PC-9 (cell line): Measurements from ENCODE around the gene PDE3B. TPM values are rescaled to one million over a fixed set of nuclear protein-coding genes. Genes with fewer than 3 reads are reported as not detected.

Experiments used
- BruUV-seq: library from RNA; stranded (reverse); fragments of 400-500 nt; replicated peaks from 2 replicates; lab custom pipeline; 2021; lab: Mats Ljungman, UMichigan
- CTCF ChIA-PET: fragments of 300-600 bp; sonication (Branson Sonifier 250); formaldehyde crosslinking; loops from one replicate; lab custom pipeline; 2022; ENCODE audit warnings: antibody characterized with exemption; lab: Charles Lee
- POLR2A ChIA-PET: fragments of 300-600 bp; sonication (Branson Sonifier 250); formaldehyde crosslinking; loops from one replicate; lab custom pipeline; 2022; ENCODE audit warnings: antibody characterized with exemption; ENCODE audit not compliant: unreplicated experiment; lab: Charles Lee
- DNase-seq, 2 experiments: peaks; one replicate each; pipeline versions ENCODE4 v3.0.0 to v3.0.0-alpha.2; 2015 to 2022; ENCODE audit warnings: mixed read lengths in 1 of 2
- H2AFZ ChIP-seq: fragments of 200-600 bp; sonication (generic); 2 replicates; pipeline ENCODE4 v1.8.1; 2017; ENCODE audit warnings: antibody characterized with exemption
- H3F3A ChIP-seq: fragments of 200-600 bp; sonication (generic); 2 replicates; pipeline ENCODE4 v1.8.1; 2017; ENCODE audit warnings: antibody characterized with exemption, mild to moderate bottlenecking, low read depth; ENCODE audit not compliant: insufficient read depth
- H3K27ac ChIP-seq: fragments of 200-600 bp; sonication (generic); 2 replicates; pipeline ENCODE4 v1.6.1; 2016; ENCODE audit warnings: mixed run types
- H3K27me3 ChIP-seq: fragments of 200-600 bp; sonication (generic); 2 replicates; pipeline ENCODE4 v1.6.1; 2016; ENCODE audit warnings: low read depth, mixed run types; ENCODE audit not compliant: insufficient read depth
- H3K36me3 ChIP-seq: fragments of 200-600 bp; sonication (generic); 2 replicates; pipeline ENCODE4 v1.6.1; 2016; ENCODE audit warnings: low read depth, mixed run types
- H3K4me1 ChIP-seq: fragments of 200-600 bp; sonication (generic); replicated peaks from 2 replicates; pipeline ENCODE4 v1.6.1; 2016; ENCODE audit warnings: mixed run types; ENCODE audit not compliant: insufficient read depth
- H3K4me2 ChIP-seq: fragments of 200-600 bp; sonication (generic); 2 replicates; pipeline ENCODE4 v1.6.1; 2017; ENCODE audit warnings: mixed run types
- H3K4me3 ChIP-seq: fragments of 200-600 bp; sonication (generic); 2 replicates; pipeline ENCODE4 v1.6.1; 2016; ENCODE audit warnings: mixed run types
- H3K79me2 ChIP-seq: fragments of 200-600 bp; sonication (generic); 2 replicates; pipeline ENCODE4 v1.6.1; 2017; ENCODE audit warnings: low read depth, mixed run types
- H3K9me2 ChIP-seq: fragments of 200-600 bp; sonication (generic); 2 replicates; pipeline ENCODE4 v1.8.1; 2017; ENCODE audit warnings: mild to moderate bottlenecking; ENCODE audit not compliant: insufficient read depth
- H3K9me3 ChIP-seq: fragments of 200-600 bp; sonication (generic); 2 replicates; pipeline ENCODE4 v1.8.1; 2016; ENCODE audit warnings: low read depth; ENCODE audit not compliant: insufficient read depth
- H4K20me1 ChIP-seq: fragments of 200-600 bp; sonication (generic); 2 replicates; pipeline ENCODE4 v1.8.1; 2017; ENCODE audit not compliant: insufficient read depth
- CTCF ChIP-seq: fragments of 200-600 bp; sonication (generic); conservative IDR thresholded peaks from 2 replicates; pipeline ENCODE4 v1.6.1; 2017; ENCODE audit warnings: mixed run types, antibody characterized with exemption, mild to moderate bottlenecking, moderate library complexity
- EZH2 ChIP-seq: fragments of 200-600 bp; sonication (generic); IDR thresholded peaks from 2 replicates; pipeline ENCODE4 v1.8.0; 2017; ENCODE audit warnings: antibody characterized with exemption, low read depth
- intact Hi-C: fragments of 100-400 bp; cut with micrococcal nuclease; formaldehyde crosslinking; loops from one replicate; pipeline ENCODE4 v1.10.0; 2022; ENCODE audit not compliant: unreplicated experiment
- total RNA-seq: library from RNA; stranded (reverse); gene quantifications from 2 replicates; pipeline ENCODE4 v1.2.3, GENCODE V29; 2021

Gene PDE3B
- total RNA-seq, 1 experiment from 2014 or later, result not detected

GRCh38 chr11:14898355-14898754 lies 254.8 kb downstream of the PDE3B start:
- H2AFZ ChIP-seq, result no peak overlapping the region
- no peaks in the 10 kb centered on the region for H3K9me3 ChIP-seq
- H3F3A ChIP-seq, result no peaks in the 10 kb centered on the region
- intact Hi-C loops, result no loop called here
- H3K4me2 ChIP-seq, result no peak overlapping the region
- no peaks in the 10 kb centered on the region for H3K27me3 ChIP-seq
- no peak for DNase-seq
- H4K20me1 ChIP-seq, result no peaks in the 10 kb centered on the region
- 0 out of 2 replicates have a peak, but pooled peaks cover 5% of the 10 kb centered on the region for H3K4me1 ChIP-seq
- POLR2A ChIA-PET, result no interaction called here
- H3K36me3 ChIP-seq, result no peaks in the 10 kb centered on the region
- no peak overlapping the region for H3K27ac ChIP-seq
- no peaks in the 10 kb centered on the region for H3K9me2 ChIP-seq
- CTCF ChIA-PET, result no interaction called here
- H3K79me2 ChIP-seq, result no peaks in the 10 kb centered on the region
- BruUV-seq, result no TSS peak
- no peak for TF ChIP-seq EZH2
- no peak for TF ChIP-seq CTCF
- no peak overlapping the region for H3K4me3 ChIP-seq

- ChIA-PET CTCF (no interaction called here), POLR2A (no interaction called here)
- BruUV-seq, result no TSS peak
- Histone ChIP-seq H3K27ac (no peak overlapping the region), H3K4me3 (no peak overlapping the region), H3K36me3 (no peaks in the 10 kb centered on the region), H3K27me3 (no peaks in the 10 kb centered on the region), H3K9me2 (no peaks in the 10 kb centered on the region), H3K9me3 (no peaks in the 10 kb centered on the region), H3F3A (no peaks in the 10 kb centered on the region), H3K4me2 (no peak overlapping the region), H2AFZ (no peak overlapping the region), H3K79me2 (no peaks in the 10 kb centered on the region), H4K20me1 (no peaks in the 10 kb centered on the region), H3K4me1 (0 out of 2 replicates have a peak, but pooled peaks cover 5% of the 10 kb centered on the region)
- DNase-seq, result no peak
- TF ChIP-seq EZH2 (no peak), CTCF (no peak)
- intact Hi-C loops, result no loop called here
Measured at GRCh38 chr11:14898906-14899305, 255.3 kb downstream of the PDE3B start.

GRCh38 chr11:14902650-14903350 lies 259.2 kb downstream of the PDE3B start:
- no peak overlapping the region for H3K4me2 ChIP-seq
- H3F3A ChIP-seq, result no peaks in the 10 kb centered on the region
- no peak for DNase-seq
- no peaks in the 10 kb centered on the region for H3K36me3 ChIP-seq
- H3K9me3 ChIP-seq, result no peaks in the 10 kb centered on the region
- no peaks in the 10 kb centered on the region for H3K79me2 ChIP-seq
- no peak for TF ChIP-seq EZH2
- TF ChIP-seq CTCF, result no peak
- H3K27me3 ChIP-seq, result no peaks in the 10 kb centered on the region
- no TSS peak for BruUV-seq
- 0 out of 2 replicates have a peak, but pooled peaks cover 5% of the 10 kb centered on the region for H3K4me1 ChIP-seq
- no peak overlapping the region for H2AFZ ChIP-seq
- H3K9me2 ChIP-seq, result no peaks in the 10 kb centered on the region
- no peaks in the 10 kb centered on the region for H4K20me1 ChIP-seq
- no peak overlapping the region for H3K4me3 ChIP-seq
- POLR2A ChIA-PET, result no interaction called here
- intact Hi-C loops, result loop anchor here (10.0 kb wide), 2 partner anchors 102 to 172 kb away; partner anchors contain the start of gene CALCB
- CTCF ChIA-PET, result interaction anchor here (0.5 kb wide), 1 partner anchor 1437 kb away, joined by 4 read pairs; no protein-coding TSS in a partner anchor
- no peak overlapping the region for H3K27ac ChIP-seq
